HG03457 (cell line): ENCODE measurements around the gene DDX41.

Source experiments
- ATAC-seq: cut with Tn5 transposase; IDR thresholded peaks from one replicate; pipeline ENCODE4 v1.9.1; 2021; ENCODE audit warnings: moderate number of reproducible peaks; ENCODE audit not compliant: unreplicated experiment

The DDX41 gene

DNA sequence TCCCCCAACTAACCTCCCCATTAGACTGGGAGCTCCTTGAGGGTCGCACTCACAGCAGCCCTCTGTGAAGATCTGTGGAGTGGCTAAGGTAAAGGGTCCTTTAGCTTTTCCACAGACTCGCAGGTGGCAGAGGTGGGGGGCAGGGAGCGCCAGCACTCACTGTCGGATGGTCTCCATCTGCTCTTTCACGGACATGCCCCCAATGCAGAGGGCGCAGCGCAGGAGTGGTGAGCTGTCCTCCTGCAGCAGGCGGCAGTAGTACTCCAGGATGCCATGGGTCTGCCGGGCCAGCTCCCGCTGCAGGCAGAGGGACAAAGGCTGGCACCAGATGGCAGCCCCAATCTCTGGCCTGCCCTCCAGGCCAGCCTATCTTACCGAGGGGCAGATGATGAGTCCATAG, 2.2 kb downstream of the DDX41 start:
- ATAC-seq = no peak

- ATAC-seq = no peak
Observed at GRCh38 chr5:177513500-177513899, 3.3 kb downstream of the DDX41 start.

GRCh38 chr5:177512736-177513380, 3.9 kb downstream of the DDX41 start:
- no peak for ATAC-seq

DNA sequence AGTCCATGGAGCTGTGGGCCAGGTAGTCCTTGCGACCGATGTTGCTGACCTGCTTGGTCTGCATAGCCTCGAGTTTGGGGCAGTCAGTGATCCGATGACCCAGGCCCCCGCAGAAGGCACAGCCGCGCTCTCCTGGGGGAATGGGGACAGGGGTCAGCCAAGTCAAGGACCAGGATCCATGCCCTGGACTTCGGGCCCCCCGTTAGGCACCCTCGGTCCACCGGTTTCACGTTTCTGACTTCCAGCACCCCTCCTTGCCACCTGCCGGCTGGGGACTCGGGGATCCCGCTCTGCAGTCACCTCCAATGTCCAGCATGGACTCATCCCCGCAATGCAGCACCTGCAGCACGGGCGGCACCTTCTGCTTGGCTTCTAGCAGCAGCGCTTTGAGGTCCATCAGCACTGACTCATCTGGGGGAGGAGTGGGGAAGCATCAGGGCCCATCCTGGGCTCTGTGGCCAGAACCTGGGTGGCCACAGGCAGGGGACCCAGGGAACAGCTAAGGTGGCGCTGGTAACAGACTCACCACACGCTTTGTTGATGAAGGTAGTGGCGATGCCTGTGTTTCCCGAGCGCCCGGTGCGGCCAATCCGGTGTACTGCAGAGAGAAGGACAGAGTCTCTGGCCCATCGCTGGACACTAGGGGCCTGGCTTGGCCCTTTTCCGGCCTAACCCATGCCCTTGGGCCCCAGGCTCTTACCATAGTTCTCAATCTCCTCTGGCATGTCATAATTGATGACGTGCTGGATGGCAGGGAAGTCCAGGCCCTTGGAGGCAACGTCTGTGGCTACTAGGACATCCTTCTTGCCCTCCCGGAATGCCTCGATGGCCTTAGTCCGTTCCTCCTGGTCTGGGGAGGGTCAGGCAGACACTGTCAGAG, 4.7 kb downstream of the DDX41 start:
- no peak for ATAC-seq

DNA sequence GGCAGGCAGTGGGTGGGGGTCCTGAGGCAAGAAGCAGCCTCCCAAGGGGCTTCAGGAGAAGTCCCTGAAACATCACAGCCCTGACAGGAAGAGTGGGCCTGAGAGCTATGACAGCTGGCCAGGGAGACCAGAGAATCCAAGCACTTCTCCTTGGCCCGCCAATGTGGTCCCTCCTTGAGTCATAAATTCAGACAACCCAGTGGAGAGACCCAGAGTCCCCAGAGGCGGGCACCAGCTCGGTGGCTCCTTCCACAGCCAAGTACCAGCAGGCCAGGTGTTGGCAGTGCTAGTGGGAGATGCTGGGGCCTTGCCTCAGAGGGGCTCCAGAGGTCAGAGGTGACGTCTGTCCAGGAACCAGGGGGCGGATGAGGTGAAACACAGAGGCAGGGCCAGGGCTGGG, 5.6 kb downstream of the DDX41 start:
- ATAC-seq = no peak

- no peak for ATAC-seq
Observed at GRCh38 chr5:177510567-177511053, 6.2 kb downstream of the DDX41 start.

GRCh38 chr5:177509991-177510566, 6.7 kb downstream of the DDX41 start:
- ATAC-seq = no peak

GRCh38 chr5:177509381-177509951, 7.3 kb downstream of the DDX41 start, which contains the start of gene DOK3:
Gene DOK3 (minus strand): TSS chr5:177509826. CDS start chr5:177509540, 286 bp downstream.
- no peak for ATAC-seq

- no peak for ATAC-seq
Observed at GRCh38 chr5:177508837-177509236, 7.9 kb downstream of the DDX41 start.

DNA sequence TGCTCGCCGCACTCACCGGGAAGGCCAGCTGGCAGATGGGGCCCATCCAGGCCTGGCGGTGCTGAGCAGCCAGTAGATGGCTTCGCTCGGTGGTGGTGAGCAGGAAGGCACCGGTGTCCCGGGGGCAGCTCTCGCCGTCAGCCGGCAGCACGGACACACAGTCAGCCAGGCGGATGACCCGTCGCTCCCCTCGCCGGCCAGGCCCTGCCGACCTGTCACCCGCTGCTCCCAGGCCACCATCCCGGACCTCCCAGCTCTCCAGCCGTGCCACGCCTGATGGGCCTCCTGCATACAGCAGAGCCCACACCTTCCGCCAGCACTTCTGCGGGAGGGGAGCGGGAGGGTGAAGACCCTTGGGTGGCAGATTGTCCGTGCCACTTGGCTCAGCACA, 8.5 kb downstream of the DDX41 start:
- no peak for ATAC-seq

- no peak for ATAC-seq
Observed at GRCh38 chr5:177507596-177508220, 9.1 kb downstream of the DDX41 start.

GRCh38 chr5:177507165-177507564, 9.6 kb downstream of the DDX41 start:
- ATAC-seq = no peak

- no peak for ATAC-seq
Observed at GRCh38 chr5:177505075-177505474, 11.7 kb downstream of the DDX41 start.

GRCh38 chr5:177504086-177505056, 12.4 kb downstream of the DDX41 start:
- ATAC-seq = no peak

- no peak for ATAC-seq
Observed at GRCh38 chr5:177503351-177504085, 13.2 kb downstream of the DDX41 start.

GRCh38 chr5:177502886-177503285, 13.9 kb downstream of the DDX41 start:
- no peak for ATAC-seq

GRCh38 chr5:177501874-177502678, 14.7 kb downstream of the DDX41 start:
- no peak for ATAC-seq
